Astrocyte of the hippocampus (primary cell): Measurements from ENCODE around the gene LRCOL1.
A peak's percentile ranks its signal among the peaks of the same experiment; 100 is the strongest.

Experiments
- DNase-seq: peaks from one replicate; pipeline ENCODE4 v3.0.0; 2011; ENCODE audit warnings: low read depth, low spot score

The LRCOL1 gene

GRCh38 chr12:132582582-132583410, 27.6 kb downstream of the LRCOL1 start:
- DNase-seq = no peak

DNA sequence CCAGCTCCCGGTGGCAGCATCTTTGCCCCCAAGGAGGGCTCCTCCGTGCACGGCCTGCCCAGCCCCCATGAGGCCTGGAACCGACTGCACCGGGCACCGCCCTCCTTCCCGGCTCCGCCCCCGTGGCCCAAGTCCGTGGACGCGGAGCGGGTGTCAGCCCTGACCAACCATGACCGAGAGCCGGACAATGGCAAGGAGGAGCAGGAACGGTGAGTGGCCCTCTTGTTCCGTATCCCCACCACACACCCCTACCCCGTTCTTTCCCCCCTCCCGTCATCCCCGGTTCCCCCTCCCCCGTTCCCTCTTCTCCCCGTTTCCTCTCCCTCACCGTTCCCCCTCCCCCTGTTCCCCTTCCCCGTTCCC, 28.3 kb downstream of the LRCOL1 start:
- peak; percentile 29 for DNase-seq

- no peak for DNase-seq
These were observed 28.9 kb downstream of the LRCOL1 start for GRCh38 chr12:132581348-132582057.

- DNase-seq = no peak
These were observed 29.6 kb downstream of the LRCOL1 start for GRCh38 chr12:132580701-132581292.

DNA sequence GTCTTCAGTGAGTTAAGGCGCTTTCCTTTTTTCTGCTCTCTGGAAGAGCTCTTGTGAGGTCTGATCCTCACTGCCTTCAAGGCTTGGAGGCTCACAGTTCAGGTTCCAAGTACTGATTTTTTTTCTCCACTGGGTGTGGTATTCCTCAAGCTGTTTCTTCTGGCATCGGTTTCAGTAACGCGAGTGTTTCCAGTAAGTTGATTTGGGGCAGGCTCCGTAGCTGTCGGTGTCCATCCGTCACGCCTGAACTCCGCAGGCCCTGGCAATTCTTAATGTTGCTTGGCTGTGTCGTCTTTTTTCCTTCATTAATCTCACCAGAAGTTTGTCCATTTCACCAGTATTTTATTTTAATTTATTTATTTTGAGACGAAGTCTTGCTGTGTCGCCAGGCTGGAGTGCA, 30.6 kb downstream of the LRCOL1 start:
- DNase-seq = no peak

GRCh38 chr12:132578826-132579225, 31.6 kb downstream of the LRCOL1 start:
- no peak for DNase-seq

GRCh38 chr12:132578118-132578517, 32.3 kb downstream of the LRCOL1 start:
- no peak for DNase-seq

DNA sequence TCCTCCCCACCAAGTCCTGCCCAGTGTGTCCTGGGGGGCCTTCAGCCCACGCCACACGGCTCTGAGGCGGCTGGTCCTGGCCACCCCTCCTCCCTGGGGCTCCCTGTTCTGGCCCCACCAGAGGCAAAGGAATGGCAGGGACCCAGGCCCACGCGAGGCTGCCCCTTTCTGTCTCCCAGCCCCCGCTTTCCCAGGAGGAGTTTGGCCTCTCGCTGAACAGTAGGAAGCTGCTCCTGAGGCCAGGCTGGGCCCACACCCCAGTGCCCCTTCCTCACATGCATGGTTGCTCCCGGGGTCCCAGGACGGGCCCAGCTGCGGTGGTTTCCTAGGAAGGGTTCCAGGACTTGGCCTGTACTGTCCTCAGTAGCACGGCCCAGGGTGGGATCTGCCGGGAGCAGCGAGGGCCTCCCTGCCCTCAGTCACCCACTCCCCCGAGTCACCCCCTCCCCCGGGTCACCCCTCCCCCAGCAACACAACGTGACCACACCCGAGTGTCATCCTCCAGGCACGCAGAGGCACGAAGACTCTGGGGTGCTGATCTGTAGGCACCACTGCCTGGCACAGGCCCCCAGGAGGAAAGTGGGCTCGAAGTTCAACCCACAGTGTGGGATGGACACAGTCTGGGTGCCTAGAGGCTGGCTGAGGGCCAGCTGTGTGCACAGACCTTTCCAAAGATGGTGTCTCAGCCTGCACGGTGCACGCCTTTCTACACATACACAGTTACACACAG, 33.0 kb downstream of the LRCOL1 start:
- no peak for DNase-seq

DNA sequence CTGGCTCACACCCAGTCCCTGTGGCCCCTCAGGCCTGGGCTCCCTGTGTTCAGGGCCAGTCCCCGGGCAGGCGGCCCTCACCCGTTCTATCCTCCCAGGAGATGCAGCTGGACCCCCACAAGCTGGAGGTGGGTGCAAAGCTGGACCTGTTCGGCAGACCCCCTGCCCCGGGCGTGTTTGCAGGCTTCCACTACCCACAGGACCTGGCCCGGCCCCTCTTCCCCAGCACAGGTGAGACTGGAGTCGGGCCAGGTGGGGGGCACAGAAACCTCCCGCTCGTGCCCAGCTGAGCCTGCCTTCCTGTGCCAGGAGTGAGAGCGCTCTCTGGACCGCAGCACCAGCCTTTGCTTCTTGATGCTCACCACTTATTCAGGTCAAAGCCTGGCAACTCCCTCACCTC, 33.7 kb downstream of the LRCOL1 start:
- DNase-seq = no peak

- no peak for DNase-seq
These were observed 34.7 kb downstream of the LRCOL1 start for GRCh38 chr12:132575661-132576060.

- DNase-seq = no peak
These were observed 35.9 kb downstream of the LRCOL1 start for GRCh38 chr12:132574271-132574996.

GRCh38 chr12:132572801-132573760, 37.3 kb downstream of the LRCOL1 start:
- DNase-seq = no peak

DNA sequence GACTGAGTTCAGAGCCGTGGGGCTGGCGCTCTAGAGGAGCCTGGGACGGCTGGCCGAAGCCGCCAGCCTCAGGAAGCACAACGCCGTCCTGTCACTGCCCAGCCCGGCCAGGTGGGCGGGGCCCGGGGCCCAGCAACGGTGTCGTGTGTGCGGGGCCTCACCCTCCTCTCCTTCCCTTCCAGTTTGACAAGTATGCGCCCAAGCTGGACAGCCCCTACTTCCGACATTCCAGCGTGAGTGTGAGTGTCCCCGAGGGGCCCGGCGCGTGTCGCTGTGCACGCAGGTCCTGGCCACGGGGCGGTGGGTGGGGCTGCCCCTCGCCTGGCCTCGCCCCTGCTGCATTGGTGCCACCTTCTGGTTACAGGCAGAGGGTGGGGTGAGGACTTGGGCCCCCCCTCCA, 38.3 kb downstream of the LRCOL1 start:
- no peak for DNase-seq

DNA sequence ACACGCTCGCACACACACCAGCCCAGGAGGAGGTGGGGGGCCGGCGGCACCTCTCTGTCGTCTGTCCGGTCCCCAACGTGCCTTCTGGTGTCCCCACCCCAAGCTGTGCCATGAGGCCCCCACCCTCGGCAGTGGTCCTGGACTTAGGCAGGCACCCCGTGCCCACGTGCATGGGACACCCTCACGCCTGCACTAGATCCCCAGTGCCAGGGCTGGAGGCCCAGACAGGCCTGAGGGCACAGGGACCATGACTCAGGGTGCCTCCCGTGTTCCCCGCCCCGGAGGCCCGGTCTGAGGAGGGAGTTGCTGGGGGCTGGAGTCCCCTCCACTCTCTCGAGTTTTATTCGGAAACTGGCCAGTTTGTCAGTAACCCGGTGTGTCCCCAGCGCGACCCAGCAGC, 38.8 kb downstream of the LRCOL1 start:
- no peak for DNase-seq

DNA sequence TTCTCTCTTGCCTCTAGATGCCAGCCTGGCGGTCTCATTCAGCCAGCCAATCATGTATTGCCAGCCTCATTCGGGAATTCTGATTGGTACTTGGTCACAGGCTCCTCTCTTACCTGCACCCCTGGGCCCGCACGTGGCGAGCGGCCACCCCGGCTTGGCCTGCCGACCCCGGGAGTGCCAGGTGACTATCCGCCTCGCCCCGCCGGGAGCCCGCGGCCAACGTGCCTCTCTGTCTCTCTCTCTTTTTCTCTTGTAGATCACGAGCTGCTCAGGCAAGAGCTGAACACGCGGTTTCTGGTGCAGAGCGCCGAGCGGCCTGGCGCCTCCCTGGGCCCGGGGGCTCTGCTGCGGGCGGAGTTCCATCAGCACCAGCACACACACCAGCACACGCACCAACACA, 39.3 kb downstream of the LRCOL1 start:
- DNase-seq = no peak

- DNase-seq = no peak
These were observed 39.7 kb downstream of the LRCOL1 start for GRCh38 chr12:132570635-132571034.

- DNase-seq = no peak
These were observed 40.4 kb downstream of the LRCOL1 start for GRCh38 chr12:132569856-132570480.

GRCh38 chr12:132568826-132569480, 41.4 kb downstream of the LRCOL1 start:
- DNase-seq = no peak

- no peak for DNase-seq
These were observed 42.1 kb downstream of the LRCOL1 start for GRCh38 chr12:132568301-132568700.
